GM13976 (cell line): ENCODE data around the gene TBC1D5.

ENCODE experiments used
- DNase-seq: peaks from one replicate; pipeline ENCODE4 v3.0.0; 2012; ENCODE audit warnings: low spot score
- CTCF ChIP-seq: IDR thresholded peaks from 2 replicates; pipeline ENCODE4 v1.5.1; 2012; ENCODE audit warnings: borderline replicate concordance, mild to moderate bottlenecking; ENCODE audit not compliant: insufficient read depth; ENCODE audit errors: extremely low read depth, missing control alignments, control extremely low read depth
- in situ Hi-C: fragments of 300-500 bp; cut with MboI; formaldehyde crosslinking; loops from one replicate; pipeline ENCODE4 v1.12.0; 2022; ENCODE audit warnings: low sequenced_read_pairs, mixed read lengths, inconsistent platforms; ENCODE audit not compliant: unreplicated experiment

Gene TBC1D5

GRCh38 chr3:17333446-17333845 is 409.0 kb downstream of the TBC1D5 start:
- no peak for DNase-seq
- no peak for TF ChIP-seq CTCF
- in situ Hi-C loops = no loop called here

GRCh38 chr3:17330660-17331059 is 411.8 kb downstream of the TBC1D5 start:
- in situ Hi-C loops = no loop called here
- DNase-seq = no peak
- TF ChIP-seq CTCF = no peak

GRCh38 chr3:17329927-17330326 is 412.5 kb downstream of the TBC1D5 start:
- DNase-seq = no peak

GRCh38 chr3:17322106-17322793 is 420.2 kb downstream of the TBC1D5 start:
- peak; percentile 22 for DNase-seq
- TF ChIP-seq CTCF = no peak
- in situ Hi-C loops = no loop called here

More at GRCh38 chr3:17329927-17330326, 412.5 kb downstream of the TBC1D5 start:
- in situ Hi-C loops = no loop called here
- no peak for TF ChIP-seq CTCF

- TF ChIP-seq CTCF = no peak
- in situ Hi-C loops = no loop called here
- DNase-seq = no peak
Observed at GRCh38 chr3:17320266-17320665, 422.2 kb downstream of the TBC1D5 start.

GRCh38 chr3:17315897-17316296 is 426.5 kb downstream of the TBC1D5 start:
- no peak for TF ChIP-seq CTCF
- in situ Hi-C loops = no loop called here
- DNase-seq = no peak
